CD4-positive, alpha-beta memory T cell (primary cell): ENCODE data around the gene CLDN4. TPM values are rescaled to one million over a fixed set of nuclear protein-coding genes. Genes with fewer than 3 reads are reported as not detected.
"Not testable (repeated sequence)": the region's sequence is repeated elsewhere in the genome, so short reads cannot be mapped to it uniquely, and the experiment has no call there.

Experiments used
- CTCF ChIA-PET: fragments of 350-600 bp; sonication (Branson Sonifier 250); formaldehyde crosslinking; loops from one replicate; lab custom pipeline; 2021; ENCODE audit warnings: inconsistent platforms; ENCODE audit not compliant: partially characterized antibody; lab: Charles Lee
- POLR2A ChIA-PET: fragments of 350-600 bp; sonication (Branson Sonifier 250); formaldehyde crosslinking; loops from one replicate; lab custom pipeline; 2021; ENCODE audit not compliant: partially characterized antibody; lab: Charles Lee
- DNase-seq, 5 donors: peaks; one replicate each; pipeline versions ENCODE4 v3.0.0 to v3.0.0-alpha.2; 2020 to 2022; ENCODE audit warnings: mixed read lengths in 1 of 5
- H3K27ac ChIP-seq: one replicate; pipeline ENCODE4 v1.7.0; 2013; ENCODE audit warnings: low read depth, low read length
- H3K27me3 ChIP-seq: 2 replicates; pipeline ENCODE4 v1.7.0; 2013; ENCODE audit warnings: mild to moderate bottlenecking, low read length, moderate library complexity; ENCODE audit not compliant: insufficient read depth
- H3K36me3 ChIP-seq: 2 replicates; pipeline ENCODE4 v1.7.0; 2013; ENCODE audit warnings: mild to moderate bottlenecking, low read length, moderate library complexity; ENCODE audit not compliant: insufficient read depth
- H3K4me1 ChIP-seq: 2 replicates; pipeline ENCODE4 v1.7.0; 2013; ENCODE audit warnings: mild to moderate bottlenecking, low read length, moderate library complexity; ENCODE audit not compliant: insufficient read depth
- H3K4me3 ChIP-seq, 2 donors: one replicate each; pipeline ENCODE4 v1.7.0; 2013; ENCODE audit warnings: low read length in 2 of 2, mild to moderate bottlenecking in 1 of 2
- H3K9me3 ChIP-seq, 2 donors: one replicate each; pipeline ENCODE4 v1.7.0; 2013; ENCODE audit warnings: low read length in 2 of 2, control low read depth in 1 of 2; ENCODE audit not compliant: control insufficient read depth in 1 of 2
- H3K27ac Mint-ChIP-seq, 7 donors: one replicate each; pipeline ENCODE4 v1.8.0; 2020 to 2021; ENCODE audit warnings: mixed read lengths in 7 of 7, mild to moderate bottlenecking in 6 of 7, inconsistent platforms in 3 of 7, moderate library complexity in 3 of 7
- H3K27me3 Mint-ChIP-seq, 2 donors: one replicate each; pipeline ENCODE4 v1.8.0; 2020 to 2021; ENCODE audit warnings: mixed read lengths in 2 of 2
- H3K36me3 Mint-ChIP-seq, 2 donors: one replicate each; pipeline ENCODE4 v1.8.0; 2020 to 2021; ENCODE audit warnings: mixed read lengths in 2 of 2, inconsistent platforms in 1 of 2, mild to moderate bottlenecking in 1 of 2
- H3K4me1 Mint-ChIP-seq, 4 donors: one replicate each; pipeline ENCODE4 v1.8.0; 2020 to 2021; ENCODE audit warnings: mixed read lengths in 4 of 4, mild to moderate bottlenecking in 1 of 4
- H3K4me3 Mint-ChIP-seq, 8 donors: one replicate each; pipeline ENCODE4 v1.8.0; 2020 to 2021; ENCODE audit warnings: mixed read lengths in 8 of 8, mild to moderate bottlenecking in 7 of 8, moderate library complexity in 6 of 8, inconsistent platforms in 3 of 8
- H3K9me3 Mint-ChIP-seq, 8 donors: one replicate each; pipeline ENCODE4 v1.8.0; 2020 to 2021; ENCODE audit warnings: mixed read lengths in 8 of 8, mild to moderate bottlenecking in 5 of 8, inconsistent platforms in 3 of 8, moderate library complexity in 1 of 8
- intact Hi-C: fragments of 100-400 bp; cut with micrococcal nuclease; formaldehyde crosslinking; loops from one replicate; pipeline ENCODE4 v1.15.1; 2023
- polyA plus RNA-seq, 2 donors: library from polyadenylated mRNA; unstranded; fragments of 300-500 nt; fragmentation: Illumina TruSeq; gene quantifications; one replicate each; pipeline ENCODE4 v1.2.3, GENCODE V29; 2021
- total RNA-seq, 2 experiments: library from RNA; stranded (reverse); gene quantifications; one replicate each; pipeline ENCODE4 v1.2.3, GENCODE V29; 2021

Gene CLDN4
- total and polyA plus RNA-seq, 4 experiments from 2014 or later, result 0.05 TPM; not detected in 3

- peak overlapping the region in 1 of 2 donors; percentile 72 for H3K4me3 ChIP-seq
- H3K27ac ChIP-seq, result peak overlapping the region; percentile 22
- peaks cover 6% of the 10 kb centered on the region for H3K4me1 ChIP-seq
- Mint-ChIP-seq H3K9me3 (peaks cover 0 to 4% (median 0%) of the 10 kb centered on the region in 8 donors), H3K27me3 (peaks cover 0 to 2% of the 10 kb centered on the region in 2 donors), H3K4me1 (peaks cover 0 to 16% (median 8%) of the 10 kb centered on the region in 4 donors), H3K27ac (no peak overlapping the region), H3K36me3 (no peaks in the 10 kb centered on the region), H3K4me3 (peak overlapping the region; percentile 86 to 91 (median 88))
- ChIA-PET POLR2A (interaction anchor here (0.6 to 2.3 kb wide), 3 partner anchors 9 to 412 kb away, joined by 3 to 12 read pairs (median 8); no protein-coding TSS in a partner anchor), CTCF (interaction anchor here (1.1 kb wide), 1 partner anchor 8 kb away, joined by 4 read pairs; no protein-coding TSS in a partner anchor)
- H3K9me3 ChIP-seq, result no peaks in the 10 kb centered on the region
- no peaks in the 10 kb centered on the region for H3K36me3 ChIP-seq
- intact Hi-C loops, result loop anchor here (1.0 kb wide), 1 partner anchor 102 kb away; no protein-coding TSS in a partner anchor
- no peaks in the 10 kb centered on the region for H3K27me3 ChIP-seq
- no peak for DNase-seq
These were observed 10.9 kb downstream of the CLDN4 start for GRCh38 chr7:73841689-73842066.

- Mint-ChIP-seq H3K9me3 (peaks cover 0 to 4% (median 0%) of the 10 kb centered on the region in 8 donors), H3K27me3 (peaks cover 0 to 2% of the 10 kb centered on the region in 2 donors), H3K36me3 (no peaks in the 10 kb centered on the region), H3K4me3 (peak within 1 kb of the TSS; percentile 86 to 91 (median 88)), H3K4me1 (peaks cover 0 to 16% (median 8%) of the 10 kb centered on the region in 4 donors), H3K27ac (peak within 1 kb of the TSS in 5 of 7 donors; percentile 57 to 86 (median 64))
- intact Hi-C loops, result loop anchor here (1.0 kb wide), 1 partner anchor 103 kb away; no protein-coding TSS in a partner anchor
- Histone ChIP-seq H3K9me3 (no peaks in the 10 kb centered on the region), H3K27ac (peak within 1 kb of the TSS; percentile 22), H3K27me3 (no peaks in the 10 kb centered on the region), H3K4me1 (peaks cover 6% of the 10 kb centered on the region), H3K4me3 (peak within 1 kb of the TSS; percentile 47 to 72), H3K36me3 (no peaks in the 10 kb centered on the region)
- POLR2A ChIA-PET, result interaction anchor here (0.6 to 2.3 kb wide), 5 partner anchors 8 to 411 kb away, joined by 3 to 12 read pairs (median 4); partner anchors contain the start of gene ABHD11
- peak; percentile 84 to 91 (median 88) for DNase-seq
- CTCF ChIA-PET, result interaction anchor here (1.1 to 2.4 kb wide), 6 partner anchors 9 to 117 kb away, joined by 3 to 35 read pairs (median 4); no protein-coding TSS in a partner anchor
These were observed 11.5 kb downstream of the CLDN4 start, which contains the start of gene METTL27 for GRCh38 chr7:73842067-73842976. METTL27 (minus strand) TSS chr7:73842516; CDS start chr7:73842140, 376 bp downstream.

GRCh38 chr7:73844131-73844547 lies 13.3 kb downstream of the CLDN4 start:
- Mint-ChIP-seq H3K36me3 (no peaks in the 10 kb centered on the region), H3K27me3 (peaks cover 0 to 2% of the 10 kb centered on the region in 2 donors), H3K27ac (peak overlapping the region in 1 of 7 donors; percentile 48), H3K4me3 (peak overlapping the region; percentile 1 to 74 (median 43)), H3K4me1 (peaks cover 0 to 16% (median 8%) of the 10 kb centered on the region in 4 donors), H3K9me3 (peaks cover 0 to 1% (median 0%) of the 10 kb centered on the region in 8 donors)
- H3K27me3 ChIP-seq, result no peaks in the 10 kb centered on the region
- ChIA-PET POLR2A (no interaction called here), CTCF (interaction anchor here (2.4 kb wide), 1 partner anchor 11 kb away, joined by 35 read pairs; no protein-coding TSS in a partner anchor)
- no peaks in the 10 kb centered on the region for H3K9me3 ChIP-seq
- no peak overlapping the region for H3K27ac ChIP-seq
- no peaks in the 10 kb centered on the region for H3K36me3 ChIP-seq
- DNase-seq, result no peak
- H3K4me3 ChIP-seq, result no peak overlapping the region
- intact Hi-C loops, result no loop called here
- H3K4me1 ChIP-seq, result peaks cover 6% of the 10 kb centered on the region

- no peaks in the 10 kb centered on the region for H3K27me3 ChIP-seq
- CTCF ChIA-PET, result interaction anchor here (0.6 to 1.1 kb wide), 2 partner anchors 10 to 29 kb away, joined by 3 to 6 read pairs; no protein-coding TSS in a partner anchor
- H3K27me3 Mint-ChIP-seq, result peaks cover 0 to 2% of the 10 kb centered on the region in 2 donors
- H3K4me1 ChIP-seq, result peaks cover 6% of the 10 kb centered on the region
- H3K36me3 ChIP-seq, result no peaks in the 10 kb centered on the region
- H3K27ac ChIP-seq, result no peak overlapping the region
- intact Hi-C loops, result no loop called here
- H3K9me3 Mint-ChIP-seq, result no peaks in the 10 kb centered on the region
- peak overlapping the region in 1 of 7 donors; percentile 43 for H3K27ac Mint-ChIP-seq
- H3K9me3 ChIP-seq, result no peaks in the 10 kb centered on the region
- H3K4me1 Mint-ChIP-seq, result peaks cover 0 to 16% (median 8%) of the 10 kb centered on the region in 4 donors
- H3K4me3 ChIP-seq, result no peak overlapping the region
- POLR2A ChIA-PET, result no interaction called here
- DNase-seq, result no peak
- H3K36me3 Mint-ChIP-seq, result no peaks in the 10 kb centered on the region
- peak overlapping the region in 1 of 8 donors; percentile 74 for H3K4me3 Mint-ChIP-seq
These were observed 14.2 kb downstream of the CLDN4 start for GRCh38 chr7:73844848-73845460.

- H3K36me3 Mint-ChIP-seq, DNase-seq, H3K4me1 ChIP-seq, H3K9me3 ChIP-seq, H3K36me3 ChIP-seq, POLR2A ChIA-PET, intact Hi-C loops, H3K4me3 Mint-ChIP-seq, H3K27ac ChIP-seq, H3K27ac Mint-ChIP-seq, H3K9me3 Mint-ChIP-seq, H3K27me3 ChIP-seq, H3K27me3 Mint-ChIP-seq, H3K4me3 ChIP-seq: not testable (repeated sequence)
- H3K4me1 Mint-ChIP-seq, result peaks cover 0 to 18% (median 9%) of the 10 kb centered on the region in 4 donors
- CTCF ChIA-PET, result interaction anchor here (1.1 kb wide), 1 partner anchor 9 kb away, joined by 6 read pairs; no protein-coding TSS in a partner anchor
These were observed 15.0 kb downstream of the CLDN4 start for GRCh38 chr7:73845701-73846195.

- H3K4me1 ChIP-seq, result peaks cover 9% of the 10 kb centered on the region
- H3K4me3 Mint-ChIP-seq, result no peak overlapping the region
These were observed 17.3 kb downstream of the CLDN4 start for GRCh38 chr7:73847941-73848723.

More at GRCh38 chr7:73847941-73848723, 17.3 kb downstream of the CLDN4 start:
- no peak for DNase-seq
- Histone ChIP-seq H3K27me3 (no peaks in the 10 kb centered on the region), H3K9me3 (no peaks in the 10 kb centered on the region), H3K27ac (no peak overlapping the region), H3K4me3 (no peak overlapping the region), H3K36me3 (no peaks in the 10 kb centered on the region)
- H3K4me1 Mint-ChIP-seq, result peaks cover 4 to 24% (median 11%) of the 10 kb centered on the region in 4 donors
- no peaks in the 10 kb centered on the region for H3K9me3 Mint-ChIP-seq
- H3K27me3 Mint-ChIP-seq, result peaks cover 0 to 2% of the 10 kb centered on the region in 2 donors
- H3K36me3 Mint-ChIP-seq, result no peaks in the 10 kb centered on the region
- intact Hi-C loops, result no loop called here
- H3K27ac Mint-ChIP-seq, result no peak overlapping the region
- ChIA-PET POLR2A (no interaction called here), CTCF (no interaction called here)
